ENCODE measurements around the gene LMNB1. TPM values are rescaled to one million over a fixed set of nuclear protein-coding genes. Genes with fewer than 3 reads are reported as not detected.

LMNB1 gene
- polyA plus RNA-seq, 3 donors = 127 to 143 (median 143) TPM

DNA sequence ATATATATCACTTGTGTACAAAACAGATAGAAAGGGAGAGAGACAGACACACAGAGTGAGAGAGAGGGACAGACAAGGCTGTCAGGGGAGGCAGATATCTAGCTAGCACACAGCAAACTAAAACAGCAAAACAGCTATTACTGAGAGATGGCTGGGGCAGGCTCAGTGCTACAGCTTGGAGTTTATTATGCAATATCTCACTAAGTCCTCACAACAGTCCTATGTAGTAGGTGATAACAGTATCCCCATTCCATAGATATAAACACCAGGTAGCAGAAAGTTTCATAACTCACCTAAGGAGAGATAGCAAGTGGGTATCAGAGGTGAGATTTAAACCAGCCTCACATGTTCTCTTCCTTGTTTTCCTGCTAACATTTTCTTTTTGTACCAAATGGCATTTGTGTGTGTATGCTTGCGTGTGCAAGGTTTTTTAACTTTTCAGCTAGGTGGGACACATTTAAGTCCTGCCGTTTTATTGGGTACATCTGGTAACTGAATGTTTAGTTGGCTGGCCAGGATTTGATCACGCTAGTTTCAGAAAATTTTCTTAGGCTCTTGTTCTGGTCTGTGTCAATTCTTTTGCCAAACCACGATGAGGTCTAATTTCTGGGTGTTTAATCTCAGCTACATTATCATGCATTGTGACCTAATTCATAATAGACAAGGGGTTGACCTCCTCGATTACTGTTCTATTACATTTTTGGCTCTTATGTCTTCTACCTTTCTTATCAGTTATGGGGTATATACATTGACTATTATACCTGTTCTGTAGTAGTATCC, 105.1 kb downstream of the LMNB1 start:
- no peak for DNase-seq (ENCODE audit: low read depth in 3 of 3, low spot score in 2 of 3)

DNA sequence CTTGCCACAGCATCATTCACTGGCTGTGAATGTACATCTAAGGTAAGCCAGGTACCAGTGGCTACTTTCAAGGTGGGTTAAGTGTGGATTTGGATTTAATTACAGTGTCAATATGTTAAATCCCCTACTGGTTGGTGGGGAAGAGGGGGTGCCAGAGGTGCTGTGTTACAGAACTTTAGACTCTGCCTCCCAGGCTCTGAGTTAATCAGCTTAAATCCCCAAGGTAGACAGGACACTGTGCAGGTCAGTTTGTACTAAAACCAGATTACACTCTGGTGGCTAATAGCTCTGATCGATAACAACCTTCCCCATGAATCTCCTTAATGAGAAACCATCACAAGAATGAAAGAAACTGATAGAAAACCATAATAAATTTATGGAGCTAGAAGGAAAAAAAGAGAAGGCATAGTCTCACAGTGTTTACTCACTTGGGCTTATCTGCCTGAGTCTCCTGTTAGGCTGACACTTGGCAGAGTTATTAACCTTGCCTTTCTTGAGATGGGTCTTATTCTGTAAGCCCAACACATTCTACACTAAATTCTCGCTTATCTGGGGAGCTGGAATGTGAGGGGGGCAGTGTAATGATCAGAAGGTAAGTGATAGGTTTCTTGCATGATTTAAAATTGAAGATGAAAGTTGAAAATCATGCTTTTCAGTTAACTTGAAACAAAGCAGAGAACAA, 106.8 kb downstream of the LMNB1 start:
- DNase-seq (ENCODE audit: low read depth in 3 of 3, low spot score in 2 of 3) = no peak

DNA sequence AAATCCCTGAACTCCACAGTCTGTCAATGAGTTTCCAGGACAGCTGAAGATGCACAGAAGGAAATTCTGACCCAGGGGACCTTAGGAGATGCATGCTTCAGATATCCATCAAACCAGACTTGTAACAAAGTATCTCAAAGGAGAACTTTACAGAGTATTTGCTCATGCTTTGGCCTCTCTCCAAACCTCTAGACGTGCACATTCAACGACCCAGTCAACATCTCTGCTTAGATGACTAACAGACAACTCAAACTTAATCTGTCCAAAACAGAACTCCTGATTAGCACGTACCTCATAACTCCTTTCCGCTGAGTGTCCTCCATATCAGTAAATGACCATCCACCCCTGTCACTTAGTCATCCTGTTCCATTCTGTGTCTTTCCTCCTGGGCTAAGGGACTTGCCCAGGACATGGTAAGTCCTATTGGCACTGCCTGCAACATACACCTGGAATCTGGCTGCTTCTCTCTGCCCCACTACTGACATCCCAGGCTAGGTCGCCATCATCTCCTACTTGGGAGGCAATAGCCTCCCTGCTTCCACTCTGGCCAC, 107.4 kb downstream of the LMNB1 start:
- DNase-seq (ENCODE audit: low read depth in 3 of 3, low spot score in 2 of 3) = no peak

Other genes starting within 250 kb of the LMNB1 start
- 100 to 1,000 TPM; 165 to 186 (median 172) TPM for gene ALDH7A1, start 181.9 kb upstream of the LMNB1 start, polyA plus RNA-seq (ENCODE audit: insufficient read length in 3 of 3)
- gene PHAX, start 176.2 kb upstream of the LMNB1 start, polyA plus RNA-seq (ENCODE audit: insufficient read length in 3 of 3) = 100 to 1,000 TPM in 1 of 3 donors, 10 to 100 TPM in 2; 89.8 to 102 (median 95.8) TPM